Activated CD4-positive, alpha-beta T cell treated with anti-CD3 and anti-CD28 coated beads, Interleukin-2, amount 50 U/mL, for 1 hour (primary cell): ENCODE measurements around the gene EFCC1.

Experiments
- DNase-seq: peaks from one replicate; pipeline ENCODE4 v3.0.0-alpha.2; 2020

EFCC1 gene

DNA sequence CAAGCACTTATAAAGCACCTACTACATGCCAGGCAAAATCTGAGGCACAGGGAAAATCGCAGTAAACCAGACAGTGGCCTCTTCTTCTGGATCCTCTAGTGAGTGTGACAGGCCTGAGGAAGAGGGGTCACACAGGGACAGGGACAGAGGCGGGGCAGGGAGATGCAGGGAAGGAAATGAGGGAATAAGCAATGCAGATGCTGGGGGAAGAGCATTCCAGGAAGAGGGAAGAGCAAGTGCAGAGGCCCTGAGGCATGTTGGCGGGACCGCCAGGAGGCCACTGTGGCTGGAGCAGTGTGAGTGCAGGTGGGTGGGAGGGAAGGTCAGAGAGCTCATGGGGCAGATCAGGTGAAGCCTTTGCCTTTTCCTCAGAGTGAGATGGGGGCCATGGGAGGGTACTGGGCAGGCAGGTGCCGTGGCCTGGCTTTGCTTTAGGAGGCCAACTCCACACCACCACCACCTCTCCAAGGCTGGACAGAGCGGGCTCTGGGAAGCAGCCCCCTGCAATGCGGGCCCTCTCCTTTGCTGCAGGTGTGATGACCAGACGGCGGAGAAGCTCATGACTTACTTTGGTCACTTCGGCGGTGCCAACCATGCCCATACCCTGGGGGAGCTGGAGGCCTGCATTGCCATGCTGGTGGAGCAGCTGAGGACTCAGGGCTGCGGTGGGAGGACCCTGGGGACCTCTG lies 32.7 kb downstream of the EFCC1 start:
- DNase-seq, result no peak

DNA sequence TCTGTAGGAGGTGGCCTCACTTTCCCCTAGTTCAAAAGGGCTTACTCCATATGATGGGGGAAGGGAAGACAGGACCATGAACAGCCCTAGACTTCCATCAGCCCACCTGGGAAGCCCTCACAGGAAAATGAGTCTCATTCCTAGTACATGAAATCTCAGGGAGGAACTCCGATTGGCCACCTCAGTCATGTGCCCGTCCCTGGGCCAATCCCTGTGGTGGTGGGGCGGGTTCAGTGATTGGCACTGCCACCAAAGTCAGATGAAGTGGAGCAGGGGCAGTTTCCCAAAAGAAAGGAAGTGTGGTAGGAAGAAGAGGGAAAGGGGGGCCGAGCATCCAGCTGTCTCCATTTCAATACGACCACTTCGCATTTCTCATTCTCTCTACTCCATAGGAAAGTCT lies 33.5 kb downstream of the EFCC1 start:
- no peak for DNase-seq

DNA sequence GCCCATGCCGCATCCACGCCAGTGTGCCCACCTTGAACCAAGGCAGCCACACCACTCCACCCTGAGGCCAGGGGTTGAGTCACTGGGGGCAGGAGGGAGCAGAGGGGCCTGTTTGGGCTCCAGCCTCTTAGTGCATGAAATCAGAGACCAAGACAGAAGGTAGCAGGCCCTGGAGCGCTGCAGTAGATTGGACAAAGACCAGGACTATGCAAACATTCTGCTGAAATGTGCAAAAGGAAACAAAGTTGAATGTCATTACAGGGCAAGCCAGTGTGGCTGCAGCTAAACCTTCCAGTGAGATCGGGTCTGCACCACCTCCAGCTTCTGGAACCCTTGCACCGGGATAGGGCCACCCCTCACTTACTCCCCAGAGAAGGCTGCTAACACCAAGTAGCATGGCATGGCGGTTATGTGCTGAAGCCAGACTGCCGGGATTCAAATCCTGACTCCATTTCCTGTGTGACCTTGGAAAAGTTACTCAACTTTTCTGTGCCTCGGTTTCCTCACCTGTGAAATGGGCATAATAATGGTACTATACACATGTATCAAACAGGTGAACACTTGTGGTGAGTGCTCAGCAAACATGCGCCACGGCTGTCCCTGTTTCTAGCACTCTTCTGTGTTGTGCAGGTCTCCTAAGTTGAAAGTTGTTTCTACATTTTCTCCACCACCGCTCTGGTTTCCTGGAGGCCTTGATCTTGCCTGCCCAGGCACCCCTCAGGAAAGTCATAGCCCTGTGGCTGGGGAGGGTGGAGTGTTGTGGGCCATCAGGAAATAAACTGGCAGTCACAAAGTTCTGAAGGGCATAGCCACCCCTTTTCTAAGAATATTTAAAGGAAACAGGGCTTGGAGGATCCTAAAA lies 34.5 kb downstream of the EFCC1 start:
- no peak for DNase-seq

DNA sequence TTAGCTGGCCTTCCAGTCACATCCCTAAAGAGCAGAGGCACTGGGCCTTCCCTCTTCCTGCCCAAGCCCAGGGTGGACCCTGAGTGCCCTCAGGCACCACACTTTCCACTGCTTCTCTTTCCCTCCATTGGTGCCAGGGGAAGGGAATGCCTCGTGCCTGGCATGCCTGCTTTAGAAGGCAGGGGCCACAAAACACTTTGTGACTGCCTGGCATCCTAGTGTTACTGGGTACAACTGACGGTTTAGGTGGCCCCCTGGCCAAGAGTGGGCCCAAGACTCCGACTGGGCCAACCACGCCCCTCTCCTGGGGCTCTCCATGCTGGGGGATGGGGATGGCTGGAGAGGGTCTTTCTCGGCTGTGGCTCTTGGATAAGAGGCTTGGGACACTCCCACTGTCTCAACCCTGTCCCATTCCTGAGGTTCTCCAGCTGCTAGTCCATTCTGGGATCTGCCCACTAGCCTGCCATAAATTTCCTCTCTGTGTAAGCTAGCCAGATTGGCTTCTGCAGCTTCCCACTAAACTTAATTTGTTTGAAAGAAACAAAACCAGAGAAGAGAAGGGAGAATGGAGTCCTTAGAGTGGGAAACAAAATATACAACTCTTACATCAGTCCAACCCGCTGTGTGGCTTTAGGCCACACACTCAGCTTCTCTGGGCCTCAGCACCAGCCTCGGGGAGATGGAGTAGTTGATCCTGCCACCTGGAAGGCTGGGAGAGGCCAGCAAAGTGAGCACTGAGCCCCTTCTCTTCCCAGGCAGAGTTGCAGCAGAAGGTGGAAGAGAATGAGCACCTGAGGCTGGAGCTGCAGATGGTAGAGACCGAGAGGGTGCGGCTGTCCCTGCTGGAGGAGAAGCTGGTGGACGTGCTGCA lies 35.4 kb downstream of the EFCC1 start:
- no peak for DNase-seq

DNA sequence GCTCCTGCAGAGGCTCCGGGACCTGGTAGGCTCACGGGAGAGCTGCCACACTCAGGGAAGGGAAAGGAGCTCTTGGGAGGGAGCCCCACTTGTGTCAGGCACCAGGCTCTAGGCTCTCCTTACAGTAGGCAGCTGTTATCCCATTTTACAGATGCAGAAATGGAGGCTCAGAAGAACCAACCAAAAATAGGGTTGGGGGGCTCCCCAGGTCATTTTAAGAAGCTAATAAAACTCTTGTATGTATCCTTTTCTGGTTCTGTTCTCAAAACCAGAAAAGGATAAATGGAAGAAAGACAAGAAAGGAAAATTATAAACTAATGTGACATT lies 36.0 kb downstream of the EFCC1 start:
- no peak for DNase-seq

DNA sequence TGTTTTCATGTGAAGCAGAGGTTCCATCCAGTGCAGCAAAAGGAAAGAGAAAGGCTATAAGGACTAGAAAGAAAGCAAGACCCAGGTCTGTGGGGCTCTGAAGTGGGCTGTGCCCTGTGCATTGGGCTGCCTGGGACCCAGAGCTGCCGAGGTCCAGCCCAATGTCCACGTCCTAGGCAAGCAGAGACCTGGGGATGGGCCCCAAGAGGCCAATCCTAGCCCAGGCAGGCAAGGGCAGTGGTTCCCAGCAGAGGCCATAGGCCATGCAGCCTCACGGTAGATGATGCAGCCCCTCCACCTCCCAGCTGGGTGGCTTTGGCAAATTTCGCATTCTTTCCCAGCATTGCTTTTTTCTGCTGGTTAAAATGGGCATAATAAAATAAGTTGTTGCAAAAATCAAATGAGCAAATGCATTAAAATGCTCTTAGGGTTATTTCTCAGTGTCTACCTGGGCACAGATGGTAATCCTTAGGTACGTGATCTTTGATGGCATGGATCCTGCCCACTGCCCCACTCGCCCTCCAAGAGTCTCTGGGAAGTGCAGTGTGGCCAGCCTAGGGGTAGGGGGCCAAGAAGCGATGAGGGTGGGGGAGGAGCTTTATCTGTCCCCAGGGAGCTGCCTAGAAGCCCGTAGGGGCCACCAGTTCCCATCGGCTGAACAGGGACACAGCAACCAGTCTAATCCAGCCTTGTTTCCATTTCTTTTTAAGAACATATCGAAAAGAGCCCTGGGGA lies 37.2 kb downstream of the EFCC1 start:
- no peak for DNase-seq

DNA sequence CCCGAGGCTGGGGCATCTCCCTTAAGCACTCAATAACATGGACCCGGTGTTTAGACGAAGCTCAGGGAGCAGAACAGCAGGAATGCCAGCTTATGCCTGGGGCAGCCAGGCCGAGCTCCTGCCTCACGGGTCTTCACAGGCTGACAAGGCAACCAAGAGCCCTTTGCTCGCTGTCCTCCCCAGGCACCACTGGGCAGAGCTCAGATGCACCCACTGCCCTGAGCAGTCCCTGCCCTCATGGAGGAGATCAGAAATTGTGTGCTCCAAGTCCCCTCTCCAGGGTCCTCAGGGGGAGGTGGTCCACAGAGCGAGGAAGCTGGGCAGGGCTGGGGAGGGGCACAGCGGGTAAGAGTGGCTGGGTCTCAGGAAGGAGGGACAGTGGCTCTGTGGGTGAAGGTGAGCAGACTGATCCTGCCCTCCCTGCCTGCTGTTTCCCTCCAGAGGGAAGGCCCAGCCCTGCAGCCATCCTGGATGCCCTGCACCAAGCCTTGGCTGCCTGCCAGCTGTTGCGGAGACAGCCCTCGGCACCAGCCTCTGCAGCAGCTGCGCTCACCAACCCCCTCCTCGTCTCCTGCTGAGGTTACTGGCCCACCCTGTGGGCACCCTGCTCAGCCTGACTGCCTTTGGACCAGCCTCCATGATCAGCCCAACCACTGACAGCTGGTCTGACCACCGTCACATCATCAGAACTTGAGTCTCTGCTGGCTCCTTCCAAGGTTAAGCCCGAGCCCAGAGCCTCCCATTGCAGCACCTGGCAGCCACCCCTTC lies 38.4 kb downstream of the EFCC1 start:
- no peak for DNase-seq

DNA sequence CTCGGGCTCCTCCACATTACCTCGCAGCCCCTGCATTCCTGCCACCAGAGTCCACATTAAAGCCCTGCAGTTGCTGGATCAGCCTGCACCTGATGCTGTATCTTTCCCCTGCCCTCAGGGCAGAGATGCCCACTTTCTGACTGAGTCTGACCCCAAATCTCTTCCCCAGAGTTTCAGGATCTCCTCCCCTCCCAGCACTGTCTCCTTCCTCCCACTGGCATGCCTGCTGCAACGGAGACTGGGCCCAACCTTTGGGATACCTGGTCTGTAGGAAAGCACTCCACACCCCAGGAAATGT lies 38.9 kb downstream of the EFCC1 start:
- no peak for DNase-seq

DNA sequence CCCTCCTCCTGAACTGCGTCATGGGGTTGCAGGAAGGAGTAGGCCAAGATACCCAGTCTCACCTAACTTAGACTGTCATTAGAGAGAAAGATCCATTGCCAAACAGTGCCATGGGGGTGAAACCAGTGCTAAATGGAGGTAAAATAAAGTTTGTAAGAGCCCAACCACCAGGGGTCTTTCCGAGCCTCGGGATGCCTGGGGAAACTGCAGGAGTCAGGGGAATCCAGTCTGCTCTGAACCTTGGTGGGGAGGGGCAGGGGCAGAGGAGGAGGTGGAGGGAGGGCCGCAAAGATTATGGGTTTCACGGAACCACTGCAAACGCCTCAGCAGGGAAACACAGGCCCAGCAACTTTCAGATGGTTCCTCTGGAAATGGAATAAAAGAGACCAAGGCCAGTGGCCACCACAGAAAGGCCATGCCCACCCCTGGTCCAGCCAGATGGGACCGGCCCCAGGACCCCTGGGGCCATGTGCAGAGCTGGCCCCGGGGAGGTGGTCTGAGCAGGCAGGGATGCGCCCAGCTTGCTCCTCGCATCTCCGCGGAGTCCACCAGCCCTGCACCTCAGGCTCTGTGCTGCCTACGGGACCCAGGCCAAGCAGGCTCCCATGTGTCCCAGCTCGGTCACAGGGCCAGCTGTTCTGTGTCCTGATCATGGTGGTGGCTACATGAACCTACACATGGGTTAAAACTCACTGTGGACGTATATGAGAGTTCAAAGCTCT lies 39.6 kb downstream of the EFCC1 start:
- DNase-seq, result no peak

DNA sequence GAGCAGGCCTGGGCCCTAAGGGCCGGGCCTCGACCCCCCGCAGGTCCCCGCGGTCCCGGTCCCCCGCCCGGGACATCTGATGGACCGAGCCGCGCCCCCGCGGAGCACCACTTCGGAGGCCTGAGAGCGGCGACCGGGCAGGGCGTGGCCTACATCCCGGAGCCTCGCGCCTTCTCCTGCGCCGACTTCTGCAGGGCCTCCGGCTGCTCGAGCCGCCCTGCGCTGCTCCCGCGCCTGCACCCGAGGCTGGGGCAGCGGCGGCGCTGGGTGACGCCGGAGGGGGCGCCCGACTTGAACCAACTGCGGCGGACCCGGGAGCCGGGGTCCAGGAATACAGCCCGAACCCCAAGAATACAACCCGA lies 44.6 kb downstream of the EFCC1 start:
- DNase-seq, result no peak

DNA sequence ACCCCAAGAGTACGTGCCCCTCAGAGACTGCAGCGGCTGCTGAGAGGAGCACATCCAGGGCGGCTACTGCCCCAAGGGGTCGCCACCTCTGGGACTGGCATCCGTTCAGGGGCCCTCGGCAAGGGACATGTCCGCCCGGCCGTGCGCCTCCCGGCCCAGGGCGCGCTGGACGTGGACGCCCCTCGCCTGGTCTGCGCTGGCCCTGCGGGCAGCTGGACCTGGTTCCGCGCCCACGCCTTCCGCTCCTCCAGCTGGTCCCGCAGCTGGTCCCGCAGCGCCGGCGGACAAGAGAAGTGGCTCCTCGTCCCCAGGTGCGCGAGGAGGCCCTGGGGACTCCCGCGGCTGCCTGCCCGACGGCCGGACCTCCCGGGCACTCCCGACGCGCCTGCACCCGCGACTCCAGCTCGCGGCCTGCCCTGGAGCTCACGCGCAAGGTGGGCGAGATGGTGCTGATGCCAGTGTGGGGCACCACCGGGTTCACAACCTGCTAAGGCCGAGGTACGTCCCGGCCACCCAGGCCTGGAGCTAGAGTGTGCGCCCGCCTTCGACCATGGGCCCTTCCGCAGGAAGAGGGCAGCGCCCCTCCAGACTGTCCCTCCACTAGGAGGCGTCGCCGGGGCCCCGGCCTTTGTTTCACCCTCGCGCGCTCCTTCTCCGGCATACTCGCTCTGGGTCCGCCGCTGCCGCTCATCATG lies 45.1 kb downstream of the EFCC1 start:
- no peak for DNase-seq

DNA sequence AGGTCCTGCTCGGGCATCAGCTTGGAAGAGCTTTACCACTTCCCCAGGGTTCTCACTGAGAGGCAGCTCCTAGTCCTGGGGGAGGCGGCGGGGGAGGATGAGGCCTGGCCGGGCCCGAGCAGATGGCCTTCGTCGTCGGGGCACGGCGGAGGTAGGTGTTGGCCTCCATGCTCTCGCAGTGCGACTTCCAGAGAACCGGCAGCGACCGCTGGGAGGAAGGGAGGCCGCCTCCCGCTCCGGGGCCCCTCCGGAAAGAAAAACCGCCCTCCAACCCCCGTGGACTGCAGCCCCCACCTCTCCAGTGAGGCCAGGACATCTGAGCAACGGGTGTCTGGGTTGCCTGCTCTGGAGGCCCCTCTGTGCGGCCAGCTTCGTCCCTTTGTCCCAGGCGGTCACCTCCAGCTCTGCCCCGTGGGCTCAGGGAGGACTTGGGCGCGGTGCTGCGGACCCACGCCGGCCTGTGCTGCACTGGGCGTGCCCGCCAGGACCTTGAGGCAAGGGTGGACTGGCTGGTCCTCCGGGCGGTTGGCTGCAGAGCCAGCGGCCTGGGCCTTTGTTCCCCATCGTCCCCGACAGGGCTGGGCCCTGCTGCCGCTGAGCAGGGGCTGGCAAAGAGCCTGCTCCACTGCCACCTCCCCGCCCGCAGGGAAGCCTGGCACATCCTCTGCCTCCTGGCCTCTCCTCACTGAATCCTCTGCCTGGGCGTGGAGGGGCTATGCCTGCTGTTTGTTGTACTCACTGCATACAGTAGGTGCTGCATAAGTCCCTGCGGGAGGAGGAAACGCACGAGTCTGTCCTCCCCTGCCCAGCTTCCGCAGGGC lies 45.8 kb downstream of the EFCC1 start:
- no peak for DNase-seq

DNA sequence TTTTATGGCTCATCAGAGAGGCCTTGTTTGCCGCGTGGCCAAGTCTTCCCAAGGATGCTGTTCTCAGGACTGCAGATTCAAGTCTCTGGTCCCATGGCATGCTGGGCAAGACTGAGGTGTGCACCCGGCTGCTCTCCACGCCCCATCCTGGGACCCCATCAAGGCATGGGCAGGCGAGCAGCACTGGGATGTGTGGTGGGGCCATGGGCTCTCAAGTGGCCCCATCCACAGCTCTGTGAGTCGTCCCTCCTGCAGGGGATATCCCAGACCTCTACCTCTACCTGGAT lies 46.4 kb downstream of the EFCC1 start:
- DNase-seq, result no peak

DNA sequence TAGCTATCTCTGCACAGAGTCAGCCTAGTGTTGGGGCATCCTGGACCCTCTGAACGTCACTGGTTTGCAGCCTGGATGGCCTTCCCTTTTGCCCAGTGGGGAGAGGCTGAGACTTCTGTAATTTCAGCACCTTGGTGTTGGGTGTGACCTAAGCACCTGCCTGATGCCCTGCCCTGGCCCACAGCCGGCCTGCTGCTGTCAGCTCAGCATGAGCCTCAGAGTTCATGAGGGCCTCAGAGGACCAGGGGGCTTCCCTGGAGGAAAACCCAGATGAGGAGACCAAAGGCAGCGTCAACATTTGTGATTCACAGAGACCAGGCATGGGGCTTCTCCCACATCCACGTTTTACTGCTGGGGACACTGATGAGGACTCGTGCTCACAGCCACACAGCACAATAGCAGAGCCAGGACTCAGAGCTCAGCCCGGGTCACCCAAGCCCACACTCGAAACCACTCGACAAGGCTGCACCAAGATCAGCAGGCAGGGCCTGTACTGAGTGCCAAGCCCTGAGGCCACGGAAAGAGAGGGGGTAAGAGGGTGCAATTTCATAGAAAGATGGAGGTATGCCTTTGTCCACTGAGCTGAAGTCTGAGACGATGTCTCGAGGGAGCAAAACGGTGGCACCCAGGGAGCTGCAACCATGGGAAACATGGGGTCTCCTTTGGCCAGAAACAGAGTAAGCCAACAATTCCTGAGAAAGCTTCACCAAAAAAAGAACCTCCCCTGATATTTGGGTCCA lies 49.6 kb downstream of the EFCC1 start:
- DNase-seq, result no peak

DNA sequence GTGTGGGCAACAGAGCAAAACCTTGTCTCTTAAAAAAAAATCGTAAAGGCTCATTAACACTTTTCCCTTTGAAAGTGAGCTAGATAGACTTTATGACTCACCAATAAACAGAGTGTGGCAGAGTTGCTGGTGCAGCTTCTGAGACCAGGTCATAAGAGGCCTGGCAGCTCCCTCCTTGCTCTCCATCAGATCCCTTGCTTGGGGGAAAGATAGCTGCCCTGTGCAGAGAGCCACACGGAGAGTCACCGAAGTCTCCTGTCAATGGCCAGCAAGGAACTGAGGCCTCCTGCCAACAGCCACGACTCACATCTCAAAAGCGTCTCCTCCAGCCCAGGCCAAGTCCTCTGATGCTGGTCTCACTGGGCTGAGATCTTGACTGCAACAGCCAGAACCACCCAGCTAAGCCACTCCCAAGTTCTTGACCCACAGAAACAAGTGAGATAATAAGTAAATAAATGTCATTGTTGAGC lies 50.8 kb downstream of the EFCC1 start:
- no peak for DNase-seq

DNA sequence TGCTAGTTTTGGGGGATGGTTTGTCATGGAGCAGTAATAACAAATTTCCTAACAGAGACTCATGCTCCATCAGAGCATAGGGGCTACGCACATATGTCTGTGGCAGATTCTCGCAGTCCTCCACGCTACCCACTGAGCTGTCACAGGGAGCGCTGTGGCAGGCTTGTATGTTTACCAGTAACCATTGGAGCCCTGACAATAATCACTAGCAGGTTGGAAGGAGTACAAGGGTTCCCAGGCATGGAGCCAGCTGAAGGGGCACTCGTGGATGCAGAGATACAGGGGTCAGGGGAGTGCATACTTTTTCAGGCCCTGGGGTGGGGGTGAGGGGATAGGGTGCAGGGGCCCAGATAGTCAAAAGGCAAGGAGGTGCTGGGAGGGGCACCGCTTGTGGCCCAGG lies 51.6 kb downstream of the EFCC1 start:
- no peak for DNase-seq

DNA sequence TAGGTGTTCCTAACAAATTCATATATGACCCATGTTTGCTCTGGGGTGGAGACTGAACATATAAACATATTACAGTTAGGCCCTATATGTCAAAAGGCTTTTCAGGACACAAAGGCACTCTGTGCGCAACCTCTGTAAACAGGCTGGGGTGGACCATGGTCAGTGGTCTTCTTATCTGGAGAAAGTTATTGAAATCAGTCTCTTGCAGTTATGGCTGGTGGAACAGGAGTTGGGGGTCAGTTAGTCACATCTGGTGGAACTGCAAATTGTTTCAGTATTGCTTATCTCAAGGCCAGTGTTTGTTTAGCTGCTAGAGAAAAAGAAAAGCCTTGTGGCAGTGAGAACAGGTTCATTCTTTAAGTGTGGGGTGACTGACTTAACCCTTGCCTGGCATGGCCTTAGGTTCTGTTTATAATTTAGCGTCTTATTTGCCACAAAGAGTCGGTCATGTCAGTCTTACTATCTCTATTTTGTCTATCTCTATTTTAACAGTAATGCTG lies 53.6 kb downstream of the EFCC1 start:
- DNase-seq, result no peak

DNA sequence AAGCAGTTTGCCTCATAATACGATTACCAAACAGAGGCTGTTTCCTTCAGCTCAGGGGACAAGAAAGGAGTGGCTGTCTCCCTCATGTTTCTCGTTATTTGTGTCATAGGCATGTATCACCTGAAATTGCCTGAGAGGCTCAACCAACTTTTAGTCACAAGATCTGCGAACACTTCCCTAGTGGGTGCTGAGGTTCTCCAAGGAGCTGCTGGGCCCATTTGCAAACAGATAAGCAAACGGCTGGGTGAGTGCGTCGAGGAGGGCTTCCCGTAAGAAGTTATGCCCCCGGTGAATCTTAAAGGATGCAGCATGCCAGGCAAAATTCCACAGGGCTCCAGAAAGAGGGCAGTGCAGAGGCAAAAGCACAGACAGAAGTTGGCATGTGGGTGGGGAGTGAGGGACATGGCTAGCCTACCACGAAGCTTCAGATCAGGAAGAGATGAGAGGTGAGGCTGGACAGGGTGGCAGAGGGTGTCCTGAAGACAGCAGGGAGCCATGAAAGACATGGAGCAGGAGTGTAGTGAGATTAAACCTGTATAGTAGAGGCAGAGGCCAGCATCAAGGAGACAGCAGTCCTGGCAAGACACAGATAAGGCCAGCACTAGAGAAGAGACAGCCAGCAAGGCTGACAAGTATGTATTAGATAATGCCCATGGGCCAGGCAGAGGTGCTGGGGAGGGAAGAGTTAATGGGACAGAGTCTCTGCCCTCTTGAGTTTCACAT lies 55.5 kb downstream of the EFCC1 start:
- no peak for DNase-seq

DNA sequence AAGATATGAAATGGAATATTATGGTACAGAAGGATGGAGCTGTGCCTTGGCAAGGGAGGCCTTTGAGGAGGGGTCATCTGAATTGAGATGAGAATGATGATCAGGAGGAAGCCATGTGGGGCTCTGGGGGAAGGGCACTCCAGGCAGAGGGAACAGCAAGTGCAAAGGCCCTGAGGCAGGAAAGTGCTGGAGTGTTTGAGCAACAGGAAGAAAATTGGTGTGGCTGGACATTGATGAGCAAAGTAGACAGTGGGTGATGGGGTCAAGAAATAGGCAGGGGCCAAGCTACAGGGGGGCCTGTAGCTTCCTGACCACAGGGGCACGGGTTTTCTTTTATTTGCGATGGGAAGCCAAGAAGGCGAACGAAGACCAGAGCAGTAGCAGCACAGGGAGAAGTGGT lies 56.1 kb downstream of the EFCC1 start:
- no peak for DNase-seq
